Measurements from ENCODE around the gene OR2AE1. TPM values are rescaled to one million over a fixed set of nuclear protein-coding genes. Genes with fewer than 3 reads are reported as not detected.

Gene OR2AE1
- total RNA-seq, 3 donors from 2014 or later = 0.47 TPM; not detected in 2

- H3K4me3 ChIP-seq = no peak overlapping the region
- DNase-seq = no peak
- H3K4me1 ChIP-seq (ENCODE audit: low read depth) = no peaks in the 10 kb centered on the region
- intact Hi-C loops (cut with DNase I, micrococcal nuclease) = no loop called here
- ATAC-seq = peak; percentile 96
- no peaks in the 10 kb centered on the region for H3K36me3 ChIP-seq (ENCODE audit: low read depth)
- TF ChIP-seq CTCF (IDR thresholded peaks at IDR 0.05) = no peak
- H3K9me3 ChIP-seq = no peaks in the 10 kb centered on the region
Observed at GRCh38 chr7:99848420-99849216, 28.2 kb downstream of the OR2AE1 start.

- Histone ChIP-seq H3K4me1 (ENCODE audit: low read depth) (no peaks in the 10 kb centered on the region), H3K9me3 (no peaks in the 10 kb centered on the region), H3K36me3 (ENCODE audit: low read depth) (no peaks in the 10 kb centered on the region), H3K4me3 (no peak overlapping the region)
- intact Hi-C loops (cut with DNase I, micrococcal nuclease) = no loop called here
- no peak for TF ChIP-seq CTCF (IDR thresholded peaks at IDR 0.05)
- DNase-seq (no peak), ATAC-seq (no peak)
Observed at GRCh38 chr7:99844328-99844727, 32.5 kb downstream of the OR2AE1 start.

DNA sequence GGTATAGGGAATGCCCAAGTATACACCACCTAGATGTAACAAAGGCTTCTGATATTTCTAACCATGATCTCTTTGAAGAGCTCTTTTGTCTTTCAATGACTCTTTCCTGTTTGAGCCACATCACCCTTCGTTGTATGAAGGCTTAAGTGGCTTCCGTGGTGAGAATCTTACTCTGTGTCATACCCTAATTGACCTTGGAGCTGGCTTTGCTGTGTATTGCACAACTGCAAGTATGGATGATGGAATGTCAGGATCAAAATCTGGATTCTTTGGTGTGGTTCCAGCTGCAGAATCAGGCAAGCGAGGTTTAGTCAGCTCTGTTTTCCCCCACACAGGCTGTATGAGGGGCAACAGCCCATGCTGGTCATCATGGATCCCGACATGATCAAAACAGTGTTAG lies 33.0 kb downstream of the OR2AE1 start:
- intact Hi-C loops (cut with DNase I, micrococcal nuclease) = no loop called here
- Histone ChIP-seq H3K9me3 (no peaks in the 10 kb centered on the region), H3K4me1 (ENCODE audit: low read depth) (no peaks in the 10 kb centered on the region), H3K4me3 (no peak overlapping the region), H3K36me3 (ENCODE audit: low read depth) (no peaks in the 10 kb centered on the region)
- ATAC-seq (no peak), DNase-seq (no peak)
- no peak for TF ChIP-seq CTCF (IDR thresholded peaks at IDR 0.05)

GRCh38 chr7:99842926-99843325 lies 33.9 kb downstream of the OR2AE1 start:
- intact Hi-C loops (cut with DNase I, micrococcal nuclease) = no loop called here
- no peak overlapping the region for H3K4me3 ChIP-seq
- no peak for DNase-seq
- no peak for ATAC-seq
- H3K36me3 ChIP-seq (ENCODE audit: low read depth) = no peaks in the 10 kb centered on the region
- no peak for TF ChIP-seq CTCF (IDR thresholded peaks at IDR 0.05)
- H3K9me3 ChIP-seq = no peaks in the 10 kb centered on the region
- peaks cover 8% of the 10 kb centered on the region for H3K4me1 ChIP-seq (ENCODE audit: low read depth)

DNA sequence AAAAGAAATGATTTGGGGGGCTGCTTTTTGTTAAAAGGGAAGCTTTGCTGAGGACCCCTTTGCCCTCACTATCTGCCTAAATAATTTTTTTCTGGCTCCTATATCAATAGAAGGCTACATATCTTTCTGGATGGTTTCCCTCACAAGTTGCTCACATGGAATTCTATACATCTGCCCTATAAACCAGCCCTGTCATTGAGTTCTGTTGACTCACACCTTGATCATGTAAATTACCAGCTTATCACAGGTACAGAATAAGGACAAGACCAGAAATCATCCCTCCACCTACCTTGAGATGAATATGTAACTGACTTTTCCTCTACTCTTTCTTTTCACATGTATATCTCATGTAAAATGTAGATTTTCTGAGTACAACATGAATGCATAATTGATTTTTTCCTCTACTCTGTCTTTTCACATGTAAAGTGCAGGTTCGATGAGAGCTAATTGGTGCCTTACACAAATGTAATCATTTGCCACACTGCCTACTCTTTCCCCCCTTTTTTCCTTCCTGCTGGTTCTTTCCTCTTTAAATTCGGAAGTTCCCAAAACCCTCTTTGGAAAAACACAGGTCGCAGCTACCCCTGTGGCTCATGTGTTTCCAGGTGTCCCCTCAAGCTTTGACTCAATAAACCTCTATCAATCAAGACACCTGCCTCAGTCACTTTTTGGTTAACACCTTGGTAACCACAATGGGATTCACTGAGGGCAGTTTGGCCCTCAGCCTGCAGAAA lies 36.5 kb downstream of the OR2AE1 start:
- no peak for TF ChIP-seq CTCF (IDR thresholded peaks at IDR 0.05)
- H3K36me3 ChIP-seq (ENCODE audit: low read depth) = no peaks in the 10 kb centered on the region
- no peak for DNase-seq
- H3K4me3 ChIP-seq = no peak overlapping the region
- intact Hi-C loops (cut with DNase I, micrococcal nuclease) = no loop called here
- no peaks in the 10 kb centered on the region for H3K9me3 ChIP-seq
- ATAC-seq = peak; percentile 72
- peaks cover 8% of the 10 kb centered on the region for H3K4me1 ChIP-seq (ENCODE audit: low read depth)
